Transverse colon (tissue), 4 donors: ENCODE data around the gene HPCAL1. TPM values are rescaled to one million over a fixed set of nuclear protein-coding genes. Genes with fewer than 3 reads are reported as not detected.

Experiments
- DNase-seq: peaks from one replicate; pipeline ENCODE4 v3.0.0-alpha.2; 2019
- H3K27ac ChIP-seq, 4 donors: fragments of 200-600 bp; sonication (generic); 2 replicates each; pipeline ENCODE4 v1.5.1; 2016 to 2018; ENCODE audit warnings: inconsistent platforms in 4 of 4
- H3K27me3 ChIP-seq: fragments of 200-600 bp; sonication (generic); 2 replicates; pipeline ENCODE4 v1.5.1; 2017; ENCODE audit warnings: inconsistent platforms
- H3K36me3 ChIP-seq, 4 donors: fragments of 200-600 bp; sonication (generic); 2 replicates each; pipeline ENCODE4 v1.5.1; 2017 to 2019; ENCODE audit warnings: inconsistent platforms in 4 of 4
- H3K4me1 ChIP-seq, 4 donors: fragments of 200-600 bp; sonication (generic); 2 replicates each; pipeline ENCODE4 v1.5.1; 2017 to 2020; ENCODE audit warnings: inconsistent platforms in 4 of 4
- H3K4me3 ChIP-seq, 4 donors: fragments of 200-600 bp; sonication (generic); 1 replicate in 1 of 4; 2 replicates in 3 of 4; pipeline versions ENCODE4 v1.5.1 to v1.6.1; 2017 to 2019; ENCODE audit warnings: inconsistent platforms in 4 of 4
- H3K9me3 ChIP-seq, 2 donors: fragments of 200-600 bp; sonication (generic); 2 replicates each; pipeline ENCODE4 v1.5.1; 2017 to 2019; ENCODE audit warnings: inconsistent platforms in 2 of 2
- CTCF ChIP-seq, 5 experiments: fragments of 200-600 bp in 3 of 5; fragments of 450-650 bp in 2 of 5; sonication (generic) in 3 of 5; IDR thresholded peaks; 1 replicate in 2 of 5; 2 replicates in 3 of 5; pipeline ENCODE4 v1.5.1; 2016 to 2017; ENCODE audit warnings: antibody characterized with exemption in 5 of 5, inconsistent platforms in 3 of 5, mild to moderate bottlenecking in 2 of 5, moderate library complexity in 1 of 5
- EP300 ChIP-seq: sonication (generic); formaldehyde crosslinking; IDR thresholded peaks from one replicate; pipeline ENCODE4 v1.6.1; 2017; ENCODE audit warnings: antibody characterized with exemption, low read depth
- POLR2A ChIP-seq: fragments of 450-650 bp; IDR thresholded peaks from one replicate; pipeline ENCODE4 v1.6.1; 2016; ENCODE audit warnings: antibody characterized with exemption, mild to moderate bottlenecking, moderate library complexity
- POLR2AphosphoS5 ChIP-seq, 3 donors: sonication (generic); formaldehyde crosslinking; IDR thresholded peaks; one replicate each; pipeline ENCODE4 v1.6.1; 2016; ENCODE audit warnings: antibody characterized with exemption in 3 of 3
- WGBS, 2 donors: methylation state at CpG; one replicate each; pipeline ENCODE4 v1.1.5; 2018; ENCODE audit warnings: low coverage in 1 of 2; 5-methylcytosine and 5-hydroxymethylcytosine counted together
- in situ Hi-C, 4 donors: fragments of 200-750 bp; cut with MboI; loops; one replicate each; pipeline versions ENCODE4 v1.15.0 to v1.15.1; 2017; ENCODE audit warnings: low sequenced_read_pairs in 3 of 4, low pct_ligation_motif_present in 1 of 4, low pct_unique_long_range_greater_than_20kb in 1 of 4
- intact Hi-C: fragments of 100-400 bp; cut with DNase I; formaldehyde crosslinking; loops from one replicate; pipeline ENCODE4 v1.15.1; 2023; ENCODE audit warnings: low total_unique reads
- total RNA-seq, 4 donors: library from RNA; depleted of rRNA; stranded (reverse); fragments of >200 nt; gene quantifications; one replicate each; pipeline ENCODE4 v1.1.0, GENCODE V29; 2016

Gene HPCAL1
- total RNA-seq, 4 donors from 2014 or later = 88.9 to 221 (median 129) TPM

DNA sequence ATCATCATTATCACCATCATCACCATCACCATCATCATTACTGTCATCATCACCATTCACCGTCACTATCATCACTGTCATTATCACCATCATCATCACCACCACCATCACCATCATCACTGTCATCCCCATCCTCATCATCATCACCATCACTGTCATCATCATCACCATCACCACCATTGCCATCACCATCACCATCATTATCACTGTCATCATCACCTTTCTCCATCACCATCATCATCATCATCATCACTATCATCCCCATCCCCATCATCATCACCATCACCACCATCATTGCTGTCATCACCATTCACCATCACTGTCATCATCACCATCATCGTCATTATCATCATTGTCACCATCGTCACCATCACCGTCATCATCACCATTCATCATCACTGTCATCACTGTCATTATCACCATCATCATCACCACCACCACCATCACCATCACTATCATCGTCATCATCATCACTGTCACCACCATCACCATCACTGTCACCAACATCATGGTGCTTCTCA is 9.8 kb downstream of the HPCAL1 start:
- DNase-seq = no peak
- 90 to 97% methylated on average over 5 of the region's 5 CpGs for WGBS, 2 donors
- no peak overlapping the region for H3K4me3 ChIP-seq
- no peaks in the 10 kb centered on the region for H3K36me3 ChIP-seq
- peaks cover 0 to 4% (median 0%) of the 10 kb centered on the region in 4 donors for H3K4me1 ChIP-seq
- H3K9me3 ChIP-seq = no peaks in the 10 kb centered on the region
- in situ Hi-C loops (no loop called here), intact Hi-C loops (no loop called here)
- TF ChIP-seq EP300 = no peak
- no peak for TF ChIP-seq POLR2A
- TF ChIP-seq CTCF (IDR thresholded peaks at IDR 0.05) = no peak
- no peak for TF ChIP-seq POLR2AphosphoS5 (IDR thresholded peaks at IDR 0.05)
- no peak overlapping the region for H3K27ac ChIP-seq
- H3K27me3 ChIP-seq = no peaks in the 10 kb centered on the region

GRCh38 chr2:10316336-10316735 is 13.6 kb downstream of the HPCAL1 start:
- intact Hi-C loops (no loop called here), in situ Hi-C loops (no loop called here)
- H3K27me3 ChIP-seq = no peaks in the 10 kb centered on the region
- no peak for DNase-seq
- H3K9me3 ChIP-seq = no peaks in the 10 kb centered on the region
- WGBS, 2 donors = 72 to 77% methylated on average over 4 to 6 of the region's 6 CpGs
- H3K4me3 ChIP-seq = no peak overlapping the region
- no peaks in the 10 kb centered on the region for H3K36me3 ChIP-seq
- H3K4me1 ChIP-seq = no peaks in the 10 kb centered on the region
- no peak for TF ChIP-seq EP300
- no peak for TF ChIP-seq CTCF (IDR thresholded peaks at IDR 0.05)
- no peak for TF ChIP-seq POLR2A
- no peak for TF ChIP-seq POLR2AphosphoS5 (IDR thresholded peaks at IDR 0.05)
- H3K27ac ChIP-seq = no peak overlapping the region

DNA sequence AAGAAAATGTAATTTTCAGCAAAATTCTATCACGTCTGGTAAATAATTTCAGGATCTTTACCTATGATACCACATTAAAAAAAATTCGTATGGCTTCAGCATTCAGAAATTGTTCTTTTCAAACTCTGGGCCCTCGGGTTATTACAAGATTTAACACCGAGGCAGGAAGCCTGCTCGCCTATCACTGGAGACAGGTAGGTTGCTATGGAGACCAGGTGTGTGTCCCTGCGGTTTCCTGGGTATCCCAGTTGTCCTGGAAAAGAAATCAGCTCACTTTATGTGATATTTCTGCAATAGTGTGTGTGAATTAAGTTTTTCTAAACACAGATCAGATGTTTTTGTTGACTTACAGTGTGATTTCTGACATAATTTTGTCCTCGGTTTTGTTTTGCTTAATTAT is 14.2 kb downstream of the HPCAL1 start:
- no peaks in the 10 kb centered on the region for H3K9me3 ChIP-seq
- no peaks in the 10 kb centered on the region for H3K27me3 ChIP-seq
- no peaks in the 10 kb centered on the region for H3K36me3 ChIP-seq
- no peak for TF ChIP-seq CTCF (IDR thresholded peaks at IDR 0.05)
- no peak for TF ChIP-seq EP300
- in situ Hi-C loops = no loop called here
- intact Hi-C loops = no loop called here
- WGBS, 2 donors = 75 to 77% methylated on average over 7 of the region's 7 CpGs
- H3K4me3 ChIP-seq = no peak overlapping the region
- no peak overlapping the region for H3K27ac ChIP-seq
- no peak for DNase-seq
- no peaks in the 10 kb centered on the region for H3K4me1 ChIP-seq

DNA sequence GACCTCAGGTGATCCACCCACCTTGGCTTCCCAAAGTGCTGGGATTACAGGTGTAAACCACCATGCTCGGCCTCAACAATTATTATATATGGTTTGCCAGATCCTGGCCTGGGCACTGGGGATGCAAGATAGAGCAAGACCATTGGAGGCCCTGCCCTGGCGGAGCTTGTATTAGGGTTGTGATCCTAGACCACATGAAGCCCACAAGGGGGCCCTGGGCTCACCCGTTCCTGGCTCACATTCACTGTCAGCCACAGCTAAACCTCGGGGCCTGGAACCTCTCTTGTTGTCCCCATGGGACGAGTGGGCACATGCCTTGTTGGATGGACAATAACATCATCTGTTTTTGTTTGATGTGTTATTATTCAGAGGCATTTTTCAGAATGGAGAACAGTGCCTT is 14.9 kb downstream of the HPCAL1 start:
- in situ Hi-C loops (no loop called here), intact Hi-C loops (no loop called here)
- no peaks in the 10 kb centered on the region for H3K36me3 ChIP-seq
- TF ChIP-seq POLR2A (no peak), EP300 (no peak), CTCF (IDR thresholded peaks at IDR 0.05) (no peak), POLR2AphosphoS5 (IDR thresholded peaks at IDR 0.05) (no peak)
- no peak overlapping the region for H3K4me3 ChIP-seq
- H3K9me3 ChIP-seq = no peaks in the 10 kb centered on the region
- no peak overlapping the region for H3K27ac ChIP-seq
- H3K4me1 ChIP-seq = no peaks in the 10 kb centered on the region
- 79% methylated on average over 5 of the region's 5 CpGs; no CpG with 5 or more reads in 1 of the 2 donors for WGBS, 2 donors
- no peak for DNase-seq
- H3K27me3 ChIP-seq = no peaks in the 10 kb centered on the region
